GM19463 (cell line): Measurements from ENCODE around the gene NUCKS1.

Experiments
- ATAC-seq: cut with Tn5 transposase; IDR thresholded peaks from one replicate; pipeline ENCODE4 v1.9.1; 2021; ENCODE audit warnings: mild to moderate bottlenecking, moderate library complexity; ENCODE audit not compliant: unreplicated experiment

NUCKS1 gene

GRCh38 chr1:205701891-205702290, 48.1 kb downstream of the NUCKS1 start:
- no peak for ATAC-seq

DNA sequence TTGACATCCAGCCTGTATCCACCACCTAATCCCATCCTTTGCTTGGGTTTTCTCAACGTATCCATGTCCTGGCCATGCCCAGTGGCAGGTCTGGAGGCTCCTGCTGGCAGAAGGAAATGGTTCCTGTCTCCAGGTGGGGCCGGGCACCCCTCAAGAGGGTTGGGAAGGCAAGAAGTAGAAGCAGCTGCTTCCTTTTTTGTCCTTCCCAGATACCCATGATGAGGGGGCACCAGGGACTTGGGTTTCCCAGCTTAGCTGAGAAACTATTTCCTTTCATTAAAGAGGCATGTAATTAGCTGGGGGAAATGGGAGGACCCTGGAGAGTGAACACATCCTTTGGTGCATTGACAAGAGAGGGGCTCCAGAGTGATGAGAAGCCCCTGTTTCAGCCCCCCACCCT, 48.6 kb downstream of the NUCKS1 start:
- ATAC-seq: no peak

- ATAC-seq: no peak
Measured at GRCh38 chr1:205700865-205701401, 49.0 kb downstream of the NUCKS1 start.

DNA sequence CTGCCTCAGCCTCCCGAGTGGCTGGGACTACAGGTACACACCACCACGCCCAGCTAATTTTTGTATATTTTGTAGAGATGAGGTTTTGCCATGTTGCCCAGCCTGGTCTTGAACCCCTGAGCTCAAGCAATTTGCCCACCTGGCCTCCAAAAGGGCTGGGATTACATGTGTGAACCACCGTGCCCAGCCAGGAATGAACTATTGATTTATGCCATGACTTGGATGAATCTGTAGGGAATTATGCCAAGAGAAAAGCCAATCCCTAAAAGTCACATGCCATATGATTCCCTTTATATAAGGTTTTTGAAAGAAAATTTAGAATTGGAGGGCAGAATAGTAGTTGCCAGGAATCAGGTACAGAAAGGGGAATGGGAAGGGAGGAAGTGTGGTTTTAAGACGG, 50.6 kb downstream of the NUCKS1 start:
- ATAC-seq: no peak

DNA sequence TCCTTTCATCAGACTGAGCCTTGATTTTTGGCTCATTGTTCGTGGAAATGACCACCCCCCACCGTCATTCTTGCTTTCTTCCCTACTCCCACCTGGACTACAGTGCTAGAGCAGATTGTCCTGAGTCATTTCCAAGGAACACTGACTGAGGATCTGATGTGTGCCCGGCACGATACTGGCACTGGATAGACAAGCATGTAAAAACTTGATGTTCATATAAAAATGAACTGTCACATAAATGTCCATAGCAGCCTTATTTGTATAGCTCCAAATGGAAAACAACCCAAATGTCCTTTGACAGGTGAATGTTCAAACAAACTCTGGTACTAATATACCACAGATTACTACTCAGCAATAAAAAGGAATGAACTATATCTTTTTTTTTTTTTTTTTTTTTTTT, 51.1 kb downstream of the NUCKS1 start:
- ATAC-seq: no peak

- no peak for ATAC-seq
Measured at GRCh38 chr1:205693421-205693991, 56.5 kb downstream of the NUCKS1 start.

DNA sequence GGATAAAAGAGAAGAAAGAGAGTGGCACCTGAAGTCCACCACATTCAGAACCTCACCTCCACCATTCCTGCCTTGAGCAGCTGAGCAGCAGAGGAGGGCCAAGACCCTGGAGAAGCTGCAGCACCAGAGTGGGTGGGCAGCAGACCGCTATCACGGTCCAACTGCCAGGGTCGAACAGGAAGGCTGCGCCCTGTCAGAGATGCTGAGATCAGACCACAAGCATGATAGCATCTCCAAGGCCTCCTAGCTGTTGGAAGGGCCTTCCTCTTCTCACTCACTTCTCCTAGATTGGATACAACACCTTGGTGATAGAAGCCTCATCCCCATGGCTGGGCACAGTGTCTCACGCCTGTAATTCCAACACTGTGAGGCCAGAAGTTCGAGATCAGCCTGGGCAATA, 57.6 kb downstream of the NUCKS1 start:
- ATAC-seq: no peak

- no peak for ATAC-seq
Measured at GRCh38 chr1:205690122-205690756, 59.7 kb downstream of the NUCKS1 start.

DNA sequence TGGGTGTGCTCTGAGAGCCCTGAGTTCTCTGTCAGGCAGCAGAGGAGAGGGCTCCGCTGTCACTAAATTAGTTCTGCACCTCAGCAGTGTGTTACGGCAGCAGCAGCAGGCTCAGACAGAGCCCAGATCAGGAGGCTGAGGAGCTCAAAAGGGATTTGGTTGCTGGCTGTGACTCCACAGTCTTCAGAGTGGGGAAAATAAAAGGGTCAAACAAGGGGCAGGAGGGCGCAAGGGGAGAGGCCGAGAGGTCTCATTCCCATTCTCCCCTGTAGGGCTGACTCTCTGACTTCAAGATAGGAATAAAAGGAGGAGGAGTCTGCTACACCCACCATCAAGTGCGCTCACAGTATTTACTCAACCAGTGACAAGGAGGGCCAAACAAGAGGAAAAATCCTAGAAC, 60.5 kb downstream of the NUCKS1 start:
- ATAC-seq: no peak

- no peak for ATAC-seq
Measured at GRCh38 chr1:205688171-205689080, 61.6 kb downstream of the NUCKS1 start.

- no peak for ATAC-seq
Measured at GRCh38 chr1:205687242-205687641, 62.7 kb downstream of the NUCKS1 start.

DNA sequence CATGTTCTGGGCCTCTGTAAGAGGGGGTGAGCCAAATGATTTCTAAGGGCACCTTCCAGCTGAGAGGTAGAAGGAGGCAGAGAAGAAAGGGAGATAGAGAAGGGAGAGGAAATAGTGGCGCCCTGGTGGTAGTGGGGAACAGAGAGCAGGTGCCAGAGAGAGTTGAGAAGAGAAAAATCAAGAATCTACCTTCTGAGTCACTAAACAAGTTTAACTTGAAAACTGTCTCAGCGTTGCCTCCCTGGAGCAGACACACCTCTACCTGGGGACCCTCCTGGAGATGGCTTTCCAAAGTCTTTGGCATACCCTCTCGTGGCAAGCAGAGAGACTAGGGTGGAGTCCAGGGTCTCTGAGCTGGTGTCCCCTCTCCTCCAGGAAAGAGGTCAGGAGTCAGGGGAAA, 68.6 kb downstream of the NUCKS1 start:
- ATAC-seq: no peak

GRCh38 chr1:205680073-205680851, 69.7 kb downstream of the NUCKS1 start, which contains the start of gene SLC45A3:
TSS of gene SLC45A3 (minus strand) at chr1:205680509. CDS start at chr1:205664656, 15,853 bp downstream.
- ATAC-seq: peak; percentile 48

DNA sequence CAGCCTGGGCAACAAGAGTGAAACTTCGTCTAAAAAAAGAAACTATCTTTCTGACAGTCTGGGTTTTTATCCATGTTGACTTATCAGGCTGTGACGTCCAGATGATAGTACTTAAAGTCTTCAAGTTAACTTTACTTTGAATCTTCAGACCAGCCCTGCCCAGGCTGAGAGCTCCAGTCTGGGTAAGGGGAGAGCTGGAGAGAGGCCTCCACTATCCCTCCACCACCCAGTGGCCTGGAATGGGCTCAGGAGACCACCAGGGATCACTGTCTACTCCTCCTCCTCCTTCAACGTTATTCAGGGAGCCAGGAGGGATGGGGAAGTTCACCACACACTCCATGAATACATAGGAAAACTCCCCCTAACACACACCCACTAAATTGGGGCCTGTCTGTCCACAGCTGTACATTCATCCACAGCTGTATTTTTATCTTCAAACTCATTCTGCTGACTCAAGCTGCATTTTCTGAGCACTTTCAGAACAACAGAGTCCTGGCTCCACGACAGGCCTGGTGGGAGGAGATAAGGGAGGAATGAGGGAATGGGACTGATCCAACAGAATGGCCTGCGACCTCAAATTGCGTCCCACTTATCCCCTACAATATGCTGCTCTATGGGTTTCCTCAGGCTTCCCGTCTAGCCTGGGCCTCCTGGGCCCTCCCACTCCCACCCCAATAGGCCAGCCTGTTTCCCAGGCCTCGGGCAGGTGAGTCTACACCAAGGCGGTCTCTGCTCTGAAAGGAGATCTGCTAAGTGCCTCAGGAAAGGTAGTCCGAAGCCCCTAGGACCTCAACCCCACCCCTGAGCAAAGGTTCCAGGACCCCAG, 71.5 kb downstream of the NUCKS1 start:
- ATAC-seq: no peak

DNA sequence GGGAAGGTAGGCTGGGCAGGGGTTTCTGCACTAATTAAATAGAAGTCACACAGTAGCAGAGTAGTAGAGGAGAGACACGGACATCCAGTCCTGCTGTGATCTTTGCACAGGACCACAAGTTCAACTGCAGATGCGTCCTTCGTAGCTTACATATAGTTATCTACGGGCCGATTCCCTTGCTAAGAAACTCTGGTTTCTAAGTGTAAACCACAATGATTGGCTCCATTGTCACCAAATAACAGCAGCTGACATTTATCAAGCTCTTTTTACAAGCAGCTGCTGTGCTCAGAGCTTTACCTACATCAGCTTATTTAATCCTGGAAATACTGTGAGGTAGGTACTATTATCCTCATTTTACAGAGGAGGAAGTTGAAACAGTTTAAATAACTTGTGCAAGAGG, 72.8 kb downstream of the NUCKS1 start:
- no peak for ATAC-seq

DNA sequence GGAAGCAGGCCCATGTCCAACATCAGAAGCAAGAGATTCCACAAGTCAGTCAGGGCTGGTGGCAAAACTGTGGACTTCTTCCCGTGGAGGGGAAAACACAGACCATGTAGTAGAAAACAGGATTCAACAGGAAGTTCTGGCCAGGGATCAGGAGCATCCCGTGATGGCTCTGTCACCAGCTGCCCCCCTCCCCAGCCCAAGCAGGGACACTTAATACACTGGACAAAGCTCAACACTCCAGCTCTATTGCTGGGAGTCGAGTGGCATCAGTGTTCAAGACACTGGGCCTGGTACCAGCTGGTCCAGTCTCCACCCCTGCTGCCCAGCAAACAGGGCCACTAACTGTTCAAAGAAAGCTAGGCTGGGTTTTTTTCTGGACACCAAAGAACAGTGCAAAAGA, 73.4 kb downstream of the NUCKS1 start:
- ATAC-seq: no peak

- no peak for ATAC-seq
Measured at GRCh38 chr1:205676002-205676401, 74.0 kb downstream of the NUCKS1 start.

DNA sequence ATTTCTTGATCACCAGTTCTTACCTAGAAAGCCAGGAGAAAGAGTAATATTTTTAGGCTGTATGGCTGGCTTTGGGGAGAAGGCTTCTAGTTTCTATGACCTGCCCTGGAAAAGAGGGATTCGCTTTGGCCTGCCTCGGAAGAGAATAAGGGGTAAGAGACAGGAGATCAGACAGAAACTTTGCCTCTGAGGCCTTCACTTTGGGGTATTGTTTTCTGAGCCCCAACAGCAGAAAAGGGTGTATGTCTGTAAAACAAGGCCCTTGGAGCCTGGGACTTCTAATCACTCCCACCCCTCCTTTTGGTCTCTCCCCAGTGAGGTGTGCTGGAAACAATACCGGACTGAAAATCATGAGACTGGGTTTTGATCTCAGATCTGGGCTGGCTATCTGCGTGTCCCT, 74.7 kb downstream of the NUCKS1 start:
- ATAC-seq: no peak

GRCh38 chr1:205672970-205673369, 77.0 kb downstream of the NUCKS1 start:
- ATAC-seq: no peak

- ATAC-seq: no peak
Measured at GRCh38 chr1:205672395-205672889, 77.5 kb downstream of the NUCKS1 start.
